Caco-2 (cell line): ENCODE measurements around the gene ERGIC3. TPM values are rescaled to one million over a fixed set of nuclear protein-coding genes. Genes with fewer than 3 reads are reported as not detected.

Source experiments
- BruUV-seq: library from RNA; stranded (reverse); fragments of 400-500 nt; replicated peaks from 2 replicates; lab custom pipeline; 2021; lab: Mats Ljungman, UMichigan
- CTCF ChIA-PET: fragments of 300-600 bp; sonication (Branson Sonifier 250); formaldehyde crosslinking; loops from one replicate; lab custom pipeline; 2022; ENCODE audit warnings: antibody characterized with exemption; lab: Charles Lee
- POLR2A ChIA-PET: fragments of 300-600 bp; sonication (Branson Sonifier 250); formaldehyde crosslinking; loops from one replicate; lab custom pipeline; 2022; ENCODE audit warnings: antibody characterized with exemption; lab: Charles Lee
- DNase-seq, 2 experiments: peaks; one replicate each; pipeline versions ENCODE4 v3.0.0 to v3.0.0-alpha.2; 2020 to 2022
- H3K27me3 ChIP-seq: replicated peaks from 2 replicates; pipeline ENCODE4 v1.6.0; 2011; ENCODE audit warnings: low read length; ENCODE audit not compliant: control insufficient read depth, insufficient read depth
- H3K36me3 ChIP-seq: 2 replicates; pipeline ENCODE4 v1.5.1; 2011; ENCODE audit warnings: low read length; ENCODE audit not compliant: control insufficient read depth, insufficient read depth
- H3K4me1 ChIP-seq: fragments of 250-450 bp; sonication (Bioruptor Pico); 2 replicates; pipeline ENCODE4 v1.5.1; 2020; ENCODE audit warnings: mild to moderate bottlenecking
- H3K4me3 ChIP-seq: 2 replicates; pipeline ENCODE4 v1.5.1; 2011; ENCODE audit warnings: low read depth, mild to moderate bottlenecking, control low read depth, low read length
- H3K9me3 ChIP-seq: fragments of 250-450 bp; sonication (Bioruptor Pico); 2 replicates; pipeline ENCODE4 v1.5.1; 2020; ENCODE audit warnings: mild to moderate bottlenecking, moderate library complexity
- H3K27ac Mint-ChIP-seq: one replicate; pipeline ENCODE4 v1.8.0; 2022; ENCODE audit warnings: mixed read lengths; ENCODE audit not compliant: unreplicated experiment
- H3K27me3 Mint-ChIP-seq: one replicate; pipeline ENCODE4 v1.8.0; 2022; ENCODE audit warnings: mixed read lengths; ENCODE audit not compliant: insufficient read depth, unreplicated experiment
- H3K36me3 Mint-ChIP-seq: one replicate; pipeline ENCODE4 v1.8.0; 2022; ENCODE audit warnings: mild to moderate bottlenecking, mixed read lengths; ENCODE audit not compliant: insufficient read depth, unreplicated experiment
- H3K4me1 Mint-ChIP-seq: one replicate; pipeline ENCODE4 v1.8.0; 2022; ENCODE audit warnings: low read depth, mixed read lengths; ENCODE audit not compliant: unreplicated experiment
- H3K4me3 Mint-ChIP-seq: one replicate; pipeline ENCODE4 v1.8.0; 2022; ENCODE audit warnings: mild to moderate bottlenecking, moderate library complexity, mixed read lengths; ENCODE audit not compliant: unreplicated experiment
- H3K9me3 Mint-ChIP-seq: one replicate; pipeline ENCODE4 v1.8.0; 2022; ENCODE audit warnings: mixed read lengths; ENCODE audit not compliant: unreplicated experiment
- CTCF ChIP-seq, 2 experiments: fragments of 200-600 bp in 1 of 2; IDR thresholded peaks; 1 replicate in 1 of 2; 2 replicates in 1 of 2; pipeline versions ENCODE4 v1.5.1 to v1.8.0; 2011 to 2022; ENCODE audit warnings: antibody characterized with exemption in 1 of 2, control low read depth in 1 of 2, inconsistent platforms in 1 of 2, low read depth in 1 of 2, low read length in 1 of 2, mild to moderate bottlenecking in 1 of 2, moderate library complexity in 1 of 2; ENCODE audit not compliant: insufficient read depth in 1 of 2, severe bottlenecking in 1 of 2, unreplicated experiment in 1 of 2
- intact Hi-C: fragments of 100-400 bp; cut with micrococcal nuclease; formaldehyde crosslinking; loops from one replicate; pipeline ENCODE4 v1.10.0; 2022; ENCODE audit not compliant: unreplicated experiment
- total RNA-seq: library from RNA; stranded (reverse); gene quantifications from 2 replicates; pipeline ENCODE4 v1.2.3, GENCODE V29; 2022

Gene ERGIC3
- total RNA-seq, 1 experiment from 2014 or later = 728 TPM

- peaks cover 15% of the 10 kb centered on the region for H3K4me1 ChIP-seq
- DNase-seq = peak; percentile 67 to 68
- Mint-ChIP-seq H3K27me3 (peaks cover under 1% of the 10 kb centered on the region), H3K36me3 (no peaks in the 10 kb centered on the region), H3K4me1 (peaks cover 13% of the 10 kb centered on the region), H3K9me3 (no peaks in the 10 kb centered on the region), H3K27ac (no peak overlapping the region), H3K4me3 (no peak overlapping the region)
- CTCF ChIA-PET = interaction anchor here (1.0 to 3.2 kb wide), 4 partner anchors 8 to 36 kb away, joined by 4 to 14 read pairs (median 8); partner anchors contain the start of gene SPAG4
- no TSS peak for BruUV-seq
- intact Hi-C loops = loop anchor here (5.0 kb wide), 1 partner anchor 42 kb away; no protein-coding TSS in a partner anchor
- H3K9me3 ChIP-seq = no peaks in the 10 kb centered on the region
- H3K27me3 ChIP-seq = no peaks in the 10 kb centered on the region
- no peak overlapping the region for H3K4me3 ChIP-seq
- TF ChIP-seq CTCF (IDR thresholded peaks at IDR 0.05; ENCODE audit: insufficient read depth in 1 of 2, low read depth in 1 of 2, low read length in 1 of 2, severe bottlenecking in 1 of 2, unreplicated experiment in 1 of 2) = peak; percentile 40 to 49
- no peaks in the 10 kb centered on the region for H3K36me3 ChIP-seq
- POLR2A ChIA-PET = interaction anchor here (1.0 kb wide), 1 partner anchor 11 kb away, joined by 3 read pairs; the partner anchor contains the start of gene SPAG4
Measured at GRCh38 chr20:35604449-35604747, 62.5 kb downstream of the ERGIC3 start.

GRCh38 chr20:35606127-35606526, 64.2 kb downstream of the ERGIC3 start:
- intact Hi-C loops = no loop called here
- H3K4me1 Mint-ChIP-seq = peaks cover 20% of the 10 kb centered on the region
- Histone ChIP-seq H3K27me3 (no peaks in the 10 kb centered on the region), H3K9me3 (no peaks in the 10 kb centered on the region), H3K36me3 (no peaks in the 10 kb centered on the region), H3K4me1 (peaks cover 15% of the 10 kb centered on the region), H3K4me3 (no peak overlapping the region)
- CTCF ChIA-PET = interaction anchor here (1.8 to 2.9 kb wide), 2 partner anchors 10 to 13 kb away, joined by 5 to 11 read pairs; partner anchors contain the start of gene SPAG4
- H3K4me3 Mint-ChIP-seq = no peak overlapping the region
- no peaks in the 10 kb centered on the region for H3K27me3 Mint-ChIP-seq
- no peak overlapping the region for H3K27ac Mint-ChIP-seq
- no TSS peak for BruUV-seq
- no peaks in the 10 kb centered on the region for H3K36me3 Mint-ChIP-seq
- DNase-seq = no peak
- no peaks in the 10 kb centered on the region for H3K9me3 Mint-ChIP-seq
- TF ChIP-seq CTCF (IDR thresholded peaks at IDR 0.05; ENCODE audit: insufficient read depth in 1 of 2, low read depth in 1 of 2, low read length in 1 of 2, severe bottlenecking in 1 of 2, unreplicated experiment in 1 of 2) = no peak
- POLR2A ChIA-PET = no interaction called here

Other genes with a start within 250 kb of the ERGIC3 start
- gene FAM83C, start 249.7 kb upstream of the ERGIC3 start, total RNA-seq = 0.09 TPM in 1 of 2 replicates, not detected in the other
- gene UQCC1, start 130.1 kb upstream of the ERGIC3 start, total RNA-seq = 91.9 and 96.9 TPM in 2 replicates
- not detected in 2 replicates for gene GDF5, start 103.8 kb upstream of the ERGIC3 start, total RNA-seq
- gene CEP250, start 86.5 kb upstream of the ERGIC3 start, total RNA-seq = 117 and 137 TPM in 2 replicates
- gene C20orf173, start 12.4 kb upstream of the ERGIC3 start, total RNA-seq = not detected in 2 replicates
- gene SPAG4, start 73.8 kb downstream of the ERGIC3 start, total RNA-seq = 5.4 and 6.1 TPM in 2 replicates
- gene CPNE1, start 122.8 kb downstream of the ERGIC3 start, total RNA-seq = 815 and 833 TPM in 2 replicates
- gene RBM12, start 122.8 kb downstream of the ERGIC3 start, total RNA-seq = 146 and 147 TPM in 2 replicates
- 69.8 and 77.1 TPM in 2 replicates for gene NFS1, start 157.3 kb downstream of the ERGIC3 start, total RNA-seq
- gene ROMO1, start 157.3 kb downstream of the ERGIC3 start, total RNA-seq = 354 and 357 TPM in 2 replicates
- 750 and 777 TPM in 2 replicates for gene RBM39, start 200.2 kb downstream of the ERGIC3 start, total RNA-seq
- 101 and 109 TPM in 2 replicates for gene PHF20, start 229.9 kb downstream of the ERGIC3 start, total RNA-seq